BJ (cell line): Measurements from ENCODE around the gene PARD3B. TPM values are rescaled to one million over a fixed set of nuclear protein-coding genes. Genes with fewer than 3 reads are reported as not detected.

Experiments used
- CTCF ChIA-PET: fragments of 350-600 bp; formaldehyde crosslinking; extraction: SDS; loops from one replicate; lab custom pipeline; 2021; ENCODE audit warnings: antibody characterized with exemption, inconsistent platforms; lab: Yijun Ruan, JAX
- POLR2A ChIA-PET: fragments of 300-600 bp; sonication (Branson Sonifier 250); formaldehyde crosslinking; extraction: SDS; loops from one replicate; lab custom pipeline; 2021; ENCODE audit warnings: antibody characterized with exemption; lab: Charles Lee
- DNase-seq: peaks from one replicate; pipeline ENCODE4 v3.0.0-alpha.2; 2011; ENCODE audit warnings: low read depth
- H3K27me3 ChIP-seq: 2 replicates; pipeline ENCODE4 v1.6.0; 2011; ENCODE audit warnings: low read length; ENCODE audit not compliant: control insufficient read depth, insufficient read depth
- H3K36me3 ChIP-seq: 2 replicates; pipeline ENCODE4 v1.5.1; 2011; ENCODE audit warnings: low read length; ENCODE audit not compliant: control insufficient read depth, insufficient read depth
- H3K4me3 ChIP-seq: 2 replicates; pipeline ENCODE4 v1.5.1; 2011; ENCODE audit warnings: low read depth, mild to moderate bottlenecking, control low read depth, low read length
- CTCF ChIP-seq: IDR thresholded peaks from 2 replicates; pipeline ENCODE4 v1.5.1; 2011; ENCODE audit warnings: low read depth, mild to moderate bottlenecking, control low read depth, inconsistent platforms, low read length, moderate library complexity; ENCODE audit not compliant: insufficient read depth
- polyA plus RNA-seq: library from polyadenylated mRNA; depleted of rRNA; stranded (reverse); fragments of >200 nt; gene quantifications from 2 replicates; pipeline ENCODE4 v1.2.3, GENCODE V29; 2011

PARD3B gene
- polyA plus RNA-seq, 1 experiment: 7.1 TPM

- no peak for TF ChIP-seq CTCF
- Histone ChIP-seq H3K36me3 (no peaks in the 10 kb centered on the region), H3K4me3 (no peak overlapping the region), H3K27me3 (no peaks in the 10 kb centered on the region)
- DNase-seq: no peak
- CTCF ChIA-PET: interaction anchor here (1.6 kb wide), 1 partner anchor 16 kb away, joined by 3 read pairs; no protein-coding TSS in a partner anchor
- POLR2A ChIA-PET: no interaction called here
Observed at GRCh38 chr2:204901591-204901990, 356.3 kb downstream of the PARD3B start.

GRCh38 chr2:204909791-204910190, 364.5 kb downstream of the PARD3B start:
- no peaks in the 10 kb centered on the region for H3K36me3 ChIP-seq
- no peaks in the 10 kb centered on the region for H3K27me3 ChIP-seq
- no peak for TF ChIP-seq CTCF
- no peak overlapping the region for H3K4me3 ChIP-seq
- DNase-seq: no peak
- CTCF ChIA-PET: interaction anchor here (1.4 kb wide), 1 partner anchor 11 kb away, joined by 3 read pairs; no protein-coding TSS in a partner anchor
- POLR2A ChIA-PET: no interaction called here

- no peaks in the 10 kb centered on the region for H3K36me3 ChIP-seq
- ChIA-PET CTCF (interaction anchor here (1.7 kb wide), 1 partner anchor 9 kb away, joined by 3 read pairs; no protein-coding TSS in a partner anchor), POLR2A (no interaction called here)
- DNase-seq: no peak
- H3K27me3 ChIP-seq: no peaks in the 10 kb centered on the region
- no peak for TF ChIP-seq CTCF
- no peak overlapping the region for H3K4me3 ChIP-seq
Observed at GRCh38 chr2:204913312-204913711, 368.0 kb downstream of the PARD3B start.

GRCh38 chr2:204913854-204914464, 368.7 kb downstream of the PARD3B start:
- H3K36me3 ChIP-seq: no peaks in the 10 kb centered on the region
- CTCF ChIA-PET: interaction anchor here (1.7 kb wide), 1 partner anchor 9 kb away, joined by 3 read pairs; no protein-coding TSS in a partner anchor
- H3K27me3 ChIP-seq: no peaks in the 10 kb centered on the region
- no peak for DNase-seq
- POLR2A ChIA-PET: no interaction called here
- H3K4me3 ChIP-seq: no peak overlapping the region
- no peak for TF ChIP-seq CTCF

- no peak for DNase-seq
- H3K4me3 ChIP-seq: no peak overlapping the region
- no peaks in the 10 kb centered on the region for H3K27me3 ChIP-seq
- H3K36me3 ChIP-seq: no peaks in the 10 kb centered on the region
- no peak for TF ChIP-seq CTCF
- POLR2A ChIA-PET: no interaction called here
- CTCF ChIA-PET: no interaction called here
Observed at GRCh38 chr2:204914708-204915107, 369.4 kb downstream of the PARD3B start.
